HepG2 (cell line): Measurements from ENCODE around the gene FAM118B. TPM values are rescaled to one million over a fixed set of nuclear protein-coding genes. Genes with fewer than 3 reads are reported as not detected.

Source experiments
- ATAC-seq: fragments of 200-7000 bp; cut with Tn5 transposase; 3 replicates; pipeline ENCODE4 v1.9.1; 2020; ENCODE audit warnings: mild to moderate bottlenecking, moderate library complexity
- BruUV-seq: library from RNA; stranded (reverse); fragments of 400-500 nt; replicated peaks from 2 replicates; lab custom pipeline; 2021; lab: Mats Ljungman, UMichigan
- CTCF ChIA-PET: fragments of 300-600 bp; formaldehyde crosslinking; extraction: SDS; loops from one replicate; lab custom pipeline; 2021; ENCODE audit warnings: low total read pairs, inconsistent platforms, low intra/inter-chr PET ratio; lab: Yijun Ruan, JAX
- POLR2A ChIA-PET: fragments of 350-600 bp; sonication (Branson Sonifier 250); formaldehyde crosslinking; loops from one replicate; lab custom pipeline; 2020; ENCODE audit warnings: antibody characterized with exemption, inconsistent platforms; lab: Yijun Ruan, JAX
- DNase-seq: peaks from one replicate; pipeline ENCODE4 v3.0.0-alpha.2; 2015; ENCODE audit warnings: low spot score
- FAIRE-seq: peaks from 3 replicates; lab custom pipeline; 2011; peaks lifted over from hg19 to GRCh38; lab: Jason Lieb, UNC
- H2AFZ ChIP-seq: one replicate; pipeline ENCODE4 v1.6.1; 2011; ENCODE audit warnings: low read length, inconsistent platforms
- H3K27ac ChIP-seq: fragments of 300-600 bp; 3 replicates; pipeline ENCODE4 v1.8.0; 2011; ENCODE audit warnings: mixed run types, mild to moderate bottlenecking, mixed read lengths, low read length, inconsistent platforms; ENCODE audit not compliant: insufficient read depth; ENCODE audit errors: extremely low read length
- H3K27me3 ChIP-seq, 2 experiments: fragments of 200-600 bp in 1 of 2; 2 replicates in 1 of 2; 3 replicates in 1 of 2; pipeline versions ENCODE4 v1.6.0 to v1.8.0; 2011; ENCODE audit warnings: low read length in 2 of 2, mild to moderate bottlenecking in 2 of 2, moderate library complexity in 2 of 2, inconsistent platforms in 1 of 2; ENCODE audit not compliant: insufficient read depth in 2 of 2, control insufficient read depth in 1 of 2
- H3K36me3 ChIP-seq, 2 experiments: fragments of 200-600 bp in 1 of 2; replicated peaks in 1 of 2; 2 replicates in 1 of 2; 3 replicates in 1 of 2; pipeline versions ENCODE4 v1.5.1 to v1.8.0; 2011; ENCODE audit warnings: low read length in 2 of 2, inconsistent platforms in 1 of 2; ENCODE audit not compliant: insufficient read depth in 2 of 2, control insufficient read depth in 1 of 2
- H3K4me1 ChIP-seq: 2 replicates; pipeline ENCODE4 v1.5.1; 2012; ENCODE audit warnings: low read length, inconsistent platforms; ENCODE audit not compliant: insufficient read depth
- H3K4me2 ChIP-seq: 2 replicates; pipeline ENCODE4 v1.6.0; 2011; ENCODE audit warnings: low read depth, low read length, inconsistent platforms
- H3K4me3 ChIP-seq, 3 experiments: fragments of 200-600 bp in 1 of 3; sonication (generic), shearing (Covaris generic) in 1 of 3; replicated peaks in 1 of 3; 2 replicates each; pipeline ENCODE4 v1.5.1; 2011 to 2016; ENCODE audit warnings: low read length in 3 of 3, inconsistent platforms in 2 of 3, low read depth in 2 of 3, mild to moderate bottlenecking in 2 of 3, control low read depth in 1 of 3, mixed read lengths in 1 of 3; ENCODE audit not compliant: insufficient read depth in 1 of 3
- H3K79me2 ChIP-seq: one replicate; pipeline ENCODE4 v1.6.1; 2011; ENCODE audit warnings: low read length, inconsistent platforms; ENCODE audit not compliant: insufficient read depth
- H3K9ac ChIP-seq: 2 replicates; pipeline ENCODE4 v1.6.0; 2011; ENCODE audit warnings: mild to moderate bottlenecking, low read depth, low read length, inconsistent platforms; ENCODE audit not compliant: insufficient read depth
- H3K9me3 ChIP-seq: 2 replicates; pipeline ENCODE4 v1.5.1; 2012; ENCODE audit warnings: mild to moderate bottlenecking, low read length
- H4K20me1 ChIP-seq: 2 replicates; pipeline ENCODE4 v1.6.0; 2011; ENCODE audit warnings: inconsistent platforms, mild to moderate bottlenecking, low read length, moderate library complexity; ENCODE audit not compliant: insufficient read depth
- ARNT ChIP-seq: fragments of 450-650 bp; IDR thresholded peaks from 2 replicates; pipeline ENCODE4 v1.6.1; 2017
- CSRNP2 ChIP-seq: sonication (generic); formaldehyde crosslinking; conservative IDR thresholded peaks from 2 replicates; pipeline ENCODE4 v1.8.0; 2022; ENCODE audit warnings: low read depth, missing genetic modification reagents
- FIP1L1 ChIP-seq: fragments of 200-400 bp; formaldehyde crosslinking; IDR thresholded peaks from 2 replicates; pipeline ENCODE4 v1.6.1; 2018; ENCODE audit warnings: low read depth, mild to moderate bottlenecking, low read length, moderate library complexity, borderline replicate concordance; ENCODE audit not compliant: insufficient read depth
- ZHX1 ChIP-seq: sonication (generic); formaldehyde crosslinking; IDR thresholded peaks from 2 replicates; pipeline ENCODE4 v1.8.1; 2022; ENCODE audit warnings: low read depth, mild to moderate bottlenecking, missing genetic modification reagents
- ZNF230 ChIP-seq: sonication (generic); formaldehyde crosslinking; IDR thresholded peaks from 2 replicates; pipeline ENCODE4 v1.4.0; 2020; ENCODE audit warnings: mild to moderate bottlenecking, missing genetic modification reagents
- ZNF670 ChIP-seq: sonication (generic); formaldehyde crosslinking; IDR thresholded peaks from 2 replicates; pipeline ENCODE4 v1.8.0; 2022; ENCODE audit warnings: mild to moderate bottlenecking, missing genetic modification reagents, borderline replicate concordance
- ZNF713 ChIP-seq: sonication (generic); formaldehyde crosslinking; IDR thresholded peaks from 2 replicates; pipeline ENCODE4 v1.4.0; 2020; ENCODE audit warnings: mild to moderate bottlenecking, missing genetic modification reagents
- WGBS: methylation state at CpG from one replicate; pipeline ENCODE4 v1.1.6; 2017; ENCODE audit warnings: low lambda C conversion rate; 5-methylcytosine and 5-hydroxymethylcytosine counted together
- in situ Hi-C: cut with HindIII; loops from 2 replicates; pipeline ENCODE4 v1.10.0; 2017; ENCODE audit warnings: low pct_unique_long_range_greater_than_20kb; ENCODE audit not compliant: extremely low pct_ligation_motif_present
- intact Hi-C: fragments of 100-400 bp; cut with micrococcal nuclease; formaldehyde crosslinking; loops from one replicate; pipeline ENCODE4 v1.10.0; 2022; ENCODE audit not compliant: unreplicated experiment
- polyA plus RNA-seq, 8 experiments: library from polyadenylated mRNA; depleted of rRNA in 3 of 8; stranded (reverse) in 7 of 8; unstranded in 1 of 8; fragments of >200 nt; fragmentation: Illumina TruSeq in 4 of 8; extraction: Trizol in 4 of 8; gene quantifications; 2 replicates each; pipeline versions ENCODE4 v1.2.1 to v1.2.3, GENCODE V29; 2011 to 2016; ENCODE audit warnings: low read depth in 4 of 8, missing spikeins in 1 of 8, mixed read lengths in 1 of 8; ENCODE audit not compliant: insufficient read depth in 1 of 8
- total RNA-seq, 5 experiments: library from RNA; depleted of rRNA; stranded (reverse); fragments of >200 nt; fragmentation: Illumina TruSeq; extraction: Trizol; gene quantifications; 2 replicates each; pipeline ENCODE4 v1.2.3, GENCODE V29; 2016; ENCODE audit warnings: low read depth in 1 of 5

The FAM118B gene
- total and polyA plus RNA-seq, 2 of the 13 experiments (the other 11 are each of a cell fraction or from before 2014, with no cell fraction given), result 10.2 to 25.7 TPM

- Histone ChIP-seq H2AFZ (no peak overlapping the region), H3K27me3 (no peaks in the 10 kb centered on the region), H3K4me3 (no peak overlapping the region), H3K36me3 (peaks cover 4 to 25% of the 10 kb centered on the region in 2 experiments; a peak in 4 of 5 replicates), H3K79me2 (no peaks in the 10 kb centered on the region), H3K9ac (no peak overlapping the region), H3K27ac (no peak overlapping the region), H3K9me3 (no peaks in the 10 kb centered on the region), H4K20me1 (no peaks in the 10 kb centered on the region), H3K4me2 (no peak overlapping the region), H3K4me1 (no peaks in the 10 kb centered on the region)
- 95% methylated on average over 2 of the region's 2 CpGs for WGBS
- no peak for TF ChIP-seq FIP1L1
- no peak for TF ChIP-seq ZNF713 (CRISPR knock-in tag)
- no peak for TF ChIP-seq CSRNP2 (CRISPR knock-in tag)
- TF ChIP-seq ZHX1 (CRISPR knock-in tag), result no peak
- no peak for TF ChIP-seq ARNT
- TF ChIP-seq ZNF670 (CRISPR knock-in tag), result no peak
- no peak for TF ChIP-seq ZNF230
- BruUV-seq, result no TSS peak
- FAIRE-seq (no peak), ATAC-seq (no peak), DNase-seq (no peak)
- in situ Hi-C loops, result no loop called here
- intact Hi-C loops, result no loop called here
- ChIA-PET POLR2A (no interaction called here), CTCF (no interaction called here)
Measured at GRCh38 chr11:126246636-126247035, 35.1 kb downstream of the FAM118B start.
